ENCODE measurements around the gene PRICKLE2.
"Not testable (repeated sequence)": the region's sequence is repeated elsewhere in the genome, so short reads cannot be mapped to it uniquely, and the experiment has no call there.

The PRICKLE2 gene

GRCh38 chr3:64095802-64096201 is 129.5 kb downstream of the PRICKLE2 start:
- DNase-seq = no peak

GRCh38 chr3:64094713-64095079 is 130.6 kb downstream of the PRICKLE2 start:
- DNase-seq = no peak

DNA sequence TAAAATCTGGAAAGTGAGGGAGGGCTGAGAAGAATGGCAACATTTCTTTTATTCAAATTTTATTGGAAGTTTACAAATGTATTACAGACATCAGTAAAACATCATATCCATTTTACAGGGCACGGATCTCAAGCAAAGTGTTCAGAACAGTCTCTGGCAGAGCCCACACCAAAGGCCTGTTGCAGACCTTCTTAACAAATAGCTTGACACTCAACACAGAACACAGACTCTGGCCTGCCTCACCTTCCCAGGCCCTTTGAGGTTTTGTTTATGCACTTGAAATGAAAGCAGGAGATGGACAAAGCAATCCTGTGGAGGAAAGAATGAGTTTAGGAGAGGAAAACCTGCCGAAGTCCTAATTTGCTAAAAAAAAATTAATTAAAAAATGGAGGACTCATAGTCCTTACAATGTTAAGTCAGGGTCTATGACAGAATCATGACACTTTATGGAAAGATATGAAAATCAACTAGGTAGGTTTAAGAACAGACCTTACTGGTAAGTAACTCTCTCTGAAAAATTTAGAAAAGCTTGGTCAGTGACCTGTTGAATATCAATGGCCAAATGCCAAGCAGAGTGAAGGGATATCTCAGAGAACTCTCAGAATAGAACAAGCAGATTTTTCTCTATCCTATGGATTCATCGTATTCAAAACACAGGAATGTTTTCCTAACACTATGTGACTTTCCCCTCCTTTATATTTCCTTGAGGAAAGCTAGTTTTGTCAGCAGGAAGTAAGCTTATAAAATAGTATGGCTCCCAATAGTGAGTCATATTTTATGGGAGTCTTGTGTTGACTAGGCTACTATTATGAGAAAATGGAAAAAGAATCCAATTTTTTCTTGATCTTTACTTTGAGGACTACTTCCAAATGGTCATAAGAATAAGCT is 131.2 kb downstream of the PRICKLE2 start:
- DNase-seq = peak; percentile 16

- DNase-seq = no peak
Observed at GRCh38 chr3:64093211-64093610, 132.1 kb downstream of the PRICKLE2 start.

- no peak for DNase-seq
Observed at GRCh38 chr3:64091501-64091900, 133.8 kb downstream of the PRICKLE2 start.

- not testable (repeated sequence) for DNase-seq
Observed at GRCh38 chr3:64089386-64089785, 135.9 kb downstream of the PRICKLE2 start.

DNA sequence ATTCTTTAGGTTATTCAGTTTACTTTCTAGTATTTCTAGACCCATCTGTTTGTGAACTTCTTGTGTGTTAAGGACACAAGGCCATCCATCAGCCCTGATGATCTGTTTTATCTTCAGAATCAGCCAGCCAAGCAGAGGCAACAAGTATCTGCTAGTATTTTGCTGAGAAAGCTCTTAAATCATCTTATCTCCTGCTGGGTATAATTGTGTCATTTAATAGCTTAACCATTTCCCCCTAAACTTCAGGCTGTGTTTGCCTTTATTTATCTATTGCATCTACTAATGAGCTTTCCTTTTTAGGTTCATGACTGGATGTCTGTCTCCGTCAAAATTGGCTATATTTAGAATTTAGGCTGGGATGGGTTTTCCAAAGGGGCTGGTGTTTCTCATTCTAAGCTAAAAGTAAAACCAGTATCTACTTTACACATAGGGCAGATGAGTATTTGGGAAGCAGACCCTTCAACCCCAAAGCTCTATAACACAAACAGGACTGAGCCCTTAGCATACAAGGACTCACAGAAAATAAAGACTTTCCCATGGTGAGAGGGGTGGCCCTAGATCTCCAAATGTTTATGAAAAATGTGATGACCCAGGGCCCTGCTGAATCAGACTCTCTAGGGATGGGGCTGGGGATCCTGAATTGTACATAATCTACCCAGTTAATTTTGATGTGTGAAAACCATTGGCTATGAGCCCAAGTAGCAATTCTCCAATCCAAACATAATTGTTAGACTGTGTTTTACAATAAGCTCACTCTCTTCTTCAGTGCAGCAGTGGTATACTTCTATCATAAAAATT is 136.7 kb downstream of the PRICKLE2 start:
- DNase-seq = peak; percentile 19

DNA sequence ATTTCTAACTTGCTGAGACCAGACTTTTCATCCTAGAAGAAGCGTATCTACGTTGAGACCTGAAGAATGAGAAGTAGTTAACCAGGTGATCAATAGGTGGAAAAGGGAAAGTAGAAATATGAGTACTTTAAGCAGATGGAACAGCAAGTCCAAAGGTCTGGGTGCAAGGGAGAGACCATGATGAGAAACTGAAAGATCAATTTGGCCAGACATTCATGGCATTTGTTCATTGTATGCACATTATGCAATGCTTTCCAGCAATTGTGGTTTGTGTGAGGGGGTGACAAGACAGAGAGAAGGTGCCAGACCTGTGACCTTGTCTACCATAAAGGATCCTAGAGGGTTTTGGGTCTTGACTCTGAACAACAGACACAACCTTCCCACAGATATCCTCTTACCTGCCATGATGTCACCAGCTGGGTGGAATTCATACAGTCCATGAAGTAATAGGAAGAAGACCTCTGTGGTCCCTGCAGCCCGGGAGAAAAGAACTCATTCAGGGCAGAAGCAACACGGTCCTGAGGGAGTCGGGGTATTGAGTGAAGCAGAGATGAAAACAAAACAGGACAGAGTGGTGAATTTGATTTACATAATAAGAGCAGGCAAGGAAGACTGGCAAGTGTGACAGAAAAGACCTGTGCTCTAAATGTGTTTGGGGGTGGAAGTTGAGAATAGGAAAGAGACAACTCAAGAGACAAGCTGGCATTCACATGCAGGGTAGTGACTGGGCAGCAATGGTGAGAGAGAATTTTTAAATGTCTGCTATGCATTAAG is 138.6 kb downstream of the PRICKLE2 start:
- no peak for DNase-seq

- peak; percentile 71 for DNase-seq
Observed at GRCh38 chr3:64084640-64085039, 140.6 kb downstream of the PRICKLE2 start.

DNA sequence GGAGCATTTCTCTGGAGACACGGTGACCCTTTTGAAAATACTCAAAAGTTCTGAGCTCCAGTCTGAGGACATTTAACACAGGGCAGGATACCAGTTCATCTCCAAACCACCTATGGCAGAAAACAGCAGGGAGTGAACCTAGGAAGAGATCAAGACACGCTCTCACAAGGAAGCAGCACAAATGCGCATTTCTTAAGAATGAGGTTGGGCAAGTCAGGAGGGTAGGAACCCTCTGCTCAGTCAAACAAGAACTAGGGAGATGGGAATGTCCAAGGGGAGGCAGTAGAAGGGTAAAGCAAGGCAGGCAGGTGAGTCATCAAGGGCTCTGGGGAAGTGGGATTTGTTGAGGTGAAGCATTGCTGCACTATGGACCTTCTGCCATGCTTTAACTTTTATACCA is 141.7 kb downstream of the PRICKLE2 start:
- DNase-seq = no peak

- no peak for DNase-seq
Observed at GRCh38 chr3:64082961-64083541, 142.2 kb downstream of the PRICKLE2 start.

- DNase-seq = no peak
Observed at GRCh38 chr3:64082411-64082810, 142.9 kb downstream of the PRICKLE2 start.

DNA sequence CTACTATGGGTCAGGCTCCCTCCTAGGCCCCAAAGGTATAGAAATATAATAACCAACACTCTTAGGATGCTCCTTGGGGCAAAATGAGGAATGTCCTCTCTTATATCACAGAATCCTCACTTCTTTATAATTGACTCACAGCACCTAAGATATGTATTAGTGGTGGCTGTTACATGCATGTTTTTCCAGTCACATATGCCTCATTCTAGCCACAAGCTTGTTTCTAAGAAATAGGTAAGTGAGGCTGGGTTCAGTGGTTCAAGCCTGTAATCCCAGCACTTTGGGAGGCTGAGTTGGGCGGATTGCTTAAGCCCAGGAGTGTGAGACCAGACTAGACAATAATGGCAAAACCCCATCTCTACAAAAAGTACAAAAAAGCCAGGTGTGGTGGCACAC is 144.0 kb downstream of the PRICKLE2 start:
- DNase-seq = no peak

DNA sequence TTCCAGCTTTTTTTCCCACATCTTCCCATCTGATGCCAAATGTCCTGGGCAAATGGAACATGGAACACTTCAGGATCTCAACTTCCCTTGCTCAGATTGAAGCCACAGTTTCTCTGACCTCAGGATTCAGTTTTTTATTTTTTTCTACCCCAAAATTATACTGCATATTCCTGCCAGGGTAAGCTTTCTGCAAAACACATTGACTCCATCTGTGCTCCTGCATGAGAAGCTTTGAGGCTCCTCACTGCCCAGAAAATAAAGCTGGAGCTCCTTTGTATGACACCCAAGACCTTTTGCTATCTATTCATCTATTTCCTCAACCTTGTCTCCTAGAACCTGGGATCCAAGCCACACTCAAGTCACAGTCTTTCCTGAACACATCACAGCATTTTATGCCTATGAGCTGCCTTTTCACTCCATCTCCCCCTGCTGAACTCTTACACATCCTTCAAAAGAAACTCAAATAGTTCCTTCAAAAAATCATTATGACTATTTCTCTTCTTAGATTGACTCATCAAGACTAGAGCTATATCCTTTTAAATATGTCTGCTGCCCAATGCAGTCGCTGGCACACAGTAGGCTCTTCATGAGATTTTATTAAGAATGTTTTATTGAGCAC is 144.5 kb downstream of the PRICKLE2 start:
- no peak for DNase-seq

DNA sequence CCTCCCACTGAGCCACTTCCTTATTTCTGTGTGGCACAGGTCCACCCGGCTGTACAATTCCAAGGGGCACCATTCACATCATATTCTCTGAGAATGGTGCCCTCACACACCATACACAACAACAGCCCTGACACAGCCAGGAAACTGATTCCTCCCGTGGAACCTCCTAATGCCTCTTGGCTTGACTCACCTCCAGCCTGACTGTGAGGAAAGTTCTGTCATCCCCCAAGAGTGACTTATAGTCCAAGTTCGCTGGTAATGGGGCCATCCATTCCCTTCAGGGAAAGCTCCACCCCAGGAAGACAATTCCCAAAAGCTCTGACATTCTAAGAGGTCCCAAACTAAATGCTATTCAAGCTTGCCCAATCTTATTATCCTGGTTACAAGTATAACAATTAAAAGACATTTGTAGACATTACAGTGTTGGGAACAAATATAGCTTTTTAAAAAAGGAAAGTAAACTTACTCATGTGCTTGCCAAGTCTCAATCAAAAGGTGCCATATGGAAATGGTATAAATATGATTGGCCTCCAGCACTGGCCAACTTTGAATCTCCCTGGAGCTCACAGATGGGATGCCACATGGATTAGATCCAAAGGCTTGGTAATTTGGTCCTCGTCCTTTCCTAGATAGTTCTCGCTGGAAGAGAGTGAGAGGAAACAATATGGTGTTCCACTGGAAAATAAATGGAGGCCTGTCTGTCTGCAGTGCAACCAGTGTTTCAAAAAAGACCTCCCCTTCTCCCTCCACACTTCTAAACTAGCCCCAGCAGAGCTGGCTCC is 145.7 kb downstream of the PRICKLE2 start:
- peak; percentile 44 for DNase-seq

- no peak for DNase-seq
Observed at GRCh38 chr3:64078966-64079365, 146.3 kb downstream of the PRICKLE2 start.

DNA sequence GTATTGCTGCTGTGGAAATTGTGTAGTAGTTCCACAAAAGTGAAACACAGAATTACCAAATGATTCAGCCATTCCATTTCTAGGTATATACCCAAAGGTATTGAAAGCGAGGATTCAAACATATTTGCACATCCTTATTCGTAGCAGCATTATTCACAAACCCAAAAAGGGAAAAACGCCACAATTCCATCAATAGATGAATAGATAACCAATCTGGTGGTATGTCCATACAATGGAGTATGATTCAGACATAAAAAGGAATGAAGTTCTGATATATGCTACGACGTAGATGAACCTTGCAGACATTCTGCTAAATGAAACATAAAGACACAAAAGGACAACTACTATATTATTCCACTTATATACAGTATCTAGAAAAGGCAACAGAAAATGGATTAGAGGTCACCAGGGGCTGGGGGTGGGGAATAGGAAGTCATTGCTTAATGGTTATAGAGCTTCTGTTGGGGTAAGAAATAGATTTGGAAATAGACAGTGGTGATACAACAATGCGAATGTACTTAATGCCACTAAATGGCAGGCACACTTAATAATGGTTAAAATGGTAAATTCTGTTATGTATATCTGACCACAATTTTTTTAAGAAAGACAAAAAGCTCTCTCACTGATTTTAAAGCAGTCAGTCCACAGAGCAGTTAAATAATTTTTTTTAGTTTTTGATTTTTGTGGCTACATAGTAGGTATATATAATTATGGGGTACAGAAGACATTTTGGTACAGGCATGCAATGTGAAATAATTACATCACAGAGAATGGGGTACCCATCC is 150.2 kb downstream of the PRICKLE2 start:
- DNase-seq = no peak

- peak; percentile 28 for DNase-seq
Observed at GRCh38 chr3:64074060-64074459, 151.2 kb downstream of the PRICKLE2 start.

GRCh38 chr3:64073158-64073761 is 152.0 kb downstream of the PRICKLE2 start:
- peak; percentile 40 for DNase-seq

DNA sequence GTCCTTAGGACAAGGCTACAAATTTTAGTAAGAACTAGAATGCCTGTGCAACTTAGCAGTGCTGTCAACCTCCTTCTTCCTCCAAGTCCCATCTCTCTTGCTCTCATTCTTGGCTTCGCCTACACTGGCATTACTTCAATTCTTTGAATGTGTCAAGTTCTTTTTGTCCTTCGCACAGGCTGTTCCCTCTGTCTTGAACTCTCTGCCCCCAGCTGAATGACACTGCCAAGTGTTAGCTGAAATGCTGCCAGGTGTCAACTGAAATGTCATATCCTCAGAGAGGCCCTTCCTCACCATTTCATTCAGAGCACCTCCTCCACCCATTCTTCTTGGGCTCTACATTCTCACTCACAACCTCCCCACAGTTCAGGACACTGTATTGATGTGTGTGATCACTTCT is 153.1 kb downstream of the PRICKLE2 start:
- no peak for DNase-seq

Measured in fibroblast of skin of abdomen (primary cell).